CD4-positive, alpha-beta T cell treated with Interleukin-6 for 4 hours (primary cell): ENCODE measurements around the gene IL11.
"Not testable (repeated sequence)": the region's sequence is repeated elsewhere in the genome, so short reads cannot be mapped to it uniquely, and the experiment has no call there.

ENCODE experiments used
- DNase-seq: peaks from one replicate; pipeline ENCODE4 v3.0.0-alpha.2; 2020; ENCODE audit warnings: mixed read lengths

The IL11 gene

DNA sequence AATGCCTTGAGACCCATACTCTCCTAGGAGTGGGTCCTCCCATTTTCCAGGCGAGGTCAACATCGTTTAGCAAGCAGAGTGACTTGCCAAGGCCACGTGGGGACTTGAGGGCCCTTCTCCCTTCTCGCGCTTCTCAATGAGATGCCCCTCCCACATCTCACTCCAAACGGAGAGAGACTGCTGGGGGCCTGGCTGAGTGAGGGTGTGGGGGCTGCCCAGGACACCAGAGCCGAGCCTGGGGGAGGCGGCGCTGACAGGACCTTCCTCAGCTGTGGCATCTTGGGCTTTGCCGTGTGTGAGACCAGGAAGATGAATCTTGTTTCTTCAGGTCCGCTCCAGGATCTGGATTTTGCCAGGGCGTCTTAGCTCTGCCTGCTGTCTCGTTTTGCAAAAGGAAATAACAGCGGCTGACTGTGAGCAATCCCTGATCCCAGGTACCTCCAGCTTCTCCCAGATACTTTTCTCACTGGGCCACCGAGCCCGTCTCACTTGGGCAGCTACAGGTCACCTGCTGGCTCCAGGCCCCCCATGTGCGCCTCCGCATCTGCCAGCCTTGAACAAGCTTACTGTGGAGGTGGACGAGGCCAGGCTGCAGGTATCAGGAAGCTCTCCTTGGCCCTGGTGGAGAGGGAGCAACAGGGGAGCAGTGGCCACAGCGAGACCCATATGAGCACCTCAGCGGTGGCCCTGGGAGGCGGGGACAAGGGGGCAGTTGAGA is 21.8 kb downstream of the IL11 start:
- no peak for DNase-seq

- DNase-seq = no peak
These were observed 22.7 kb downstream of the IL11 start for GRCh38 chr19:55347442-55348009.

- no peak for DNase-seq
These were observed 23.4 kb downstream of the IL11 start for GRCh38 chr19:55346725-55347441.

DNA sequence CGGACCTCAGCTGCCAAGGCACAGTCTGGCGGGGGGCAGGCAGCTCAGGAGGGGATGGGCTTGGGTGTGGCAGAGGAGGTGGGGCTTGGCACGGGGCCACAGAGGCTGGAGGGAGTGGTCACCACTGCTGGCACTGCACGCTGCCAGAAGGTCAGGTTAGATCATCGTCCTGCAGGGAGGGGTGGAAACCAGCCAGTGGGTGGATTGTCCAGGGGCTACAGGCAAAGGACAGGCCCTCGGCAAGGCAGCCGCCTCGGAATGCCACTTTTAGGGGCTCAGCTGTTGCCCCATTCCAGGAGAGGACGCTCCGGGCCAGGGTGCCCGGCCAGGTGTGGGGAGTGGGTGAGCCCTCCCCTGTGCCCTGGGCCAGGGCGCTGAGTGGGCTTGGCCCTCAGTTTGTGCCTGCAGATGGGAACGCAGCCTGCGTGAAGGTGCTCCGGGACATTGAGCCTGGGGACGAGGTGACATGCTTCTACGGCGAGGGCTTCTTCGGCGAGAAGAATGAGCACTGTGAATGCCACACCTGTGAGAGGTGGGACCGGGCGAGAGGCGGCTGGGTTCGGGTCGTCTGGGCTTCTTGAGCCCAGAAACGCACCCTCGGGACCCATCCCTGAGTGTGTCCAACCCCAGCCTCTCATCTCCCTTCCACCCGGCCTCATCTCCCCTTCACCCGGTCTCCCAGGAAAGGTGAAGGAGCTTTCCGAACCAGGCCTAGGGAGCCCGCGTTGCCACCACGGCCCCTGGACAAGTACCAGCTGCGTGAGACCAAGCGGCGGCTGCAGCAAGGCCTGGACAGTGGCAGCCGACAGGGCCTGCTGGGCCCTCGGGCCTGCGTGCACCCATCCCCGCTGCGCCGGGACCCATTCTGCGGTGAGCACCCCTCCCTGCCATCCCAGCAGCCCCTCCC is 24.2 kb downstream of the IL11 start:
- no peak for DNase-seq

DNA sequence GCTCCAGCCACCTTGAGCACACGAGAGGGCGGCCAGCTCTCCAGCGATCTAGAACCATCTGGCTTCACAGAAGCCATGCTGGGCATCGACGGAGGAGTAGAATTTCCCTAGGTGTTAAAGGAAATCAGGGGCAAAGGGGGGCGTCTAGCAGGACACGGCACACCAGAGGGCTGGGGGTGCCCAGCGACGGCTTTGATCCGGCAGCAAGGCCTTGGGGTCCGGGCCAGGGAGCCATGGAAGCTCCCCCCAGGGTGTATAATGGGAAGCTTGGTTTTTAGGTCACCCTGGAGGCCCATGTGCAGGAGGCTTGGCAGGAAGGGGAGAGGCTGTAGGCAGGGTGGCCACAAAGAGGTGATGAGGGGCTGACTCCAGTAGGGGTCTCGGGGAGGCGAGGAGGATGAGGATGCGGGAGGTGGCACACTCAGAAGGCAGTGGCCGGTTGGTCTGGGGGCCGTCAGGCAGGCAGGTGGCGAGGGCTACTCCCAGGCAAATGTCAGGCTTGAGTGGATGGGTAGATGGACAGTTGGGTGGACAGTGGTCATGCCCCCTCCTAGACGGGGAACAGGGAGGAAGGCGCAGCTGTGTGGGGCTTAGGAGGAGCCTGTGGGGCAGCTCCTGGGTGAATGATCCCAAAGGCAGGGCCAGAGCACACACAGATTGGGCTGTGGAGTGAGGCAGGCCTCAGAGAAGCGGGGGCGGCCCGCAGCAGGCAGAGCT is 25.0 kb downstream of the IL11 start:
- DNase-seq = no peak

- DNase-seq = no peak
These were observed 25.8 kb downstream of the IL11 start for GRCh38 chr19:55344444-55344843.

- no peak for DNase-seq
These were observed 28.4 kb downstream of the IL11 start for GRCh38 chr19:55341595-55342531.

DNA sequence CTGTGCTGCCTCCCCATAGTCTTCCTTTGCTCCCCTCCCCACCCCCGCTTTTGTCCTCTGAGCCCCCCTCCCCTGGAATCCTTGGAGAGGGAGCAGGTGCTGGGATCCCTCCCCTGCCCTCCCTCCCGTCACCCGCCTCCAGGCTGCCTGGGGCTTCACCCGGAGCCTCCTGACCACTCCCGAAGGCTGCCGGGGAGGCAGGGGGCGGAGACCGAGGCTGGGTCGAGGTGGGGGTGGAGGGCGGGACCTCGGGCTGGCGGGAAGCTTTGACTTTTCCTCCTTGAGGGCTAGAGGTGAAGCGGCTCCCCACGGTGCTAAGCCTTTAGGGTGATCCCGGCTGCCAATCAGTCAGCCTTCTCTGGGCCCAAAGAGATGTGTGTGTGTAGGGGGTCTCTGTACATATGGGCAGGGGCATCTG is 29.1 kb downstream of the IL11 start:
- peak; percentile 67 for DNase-seq

DNA sequence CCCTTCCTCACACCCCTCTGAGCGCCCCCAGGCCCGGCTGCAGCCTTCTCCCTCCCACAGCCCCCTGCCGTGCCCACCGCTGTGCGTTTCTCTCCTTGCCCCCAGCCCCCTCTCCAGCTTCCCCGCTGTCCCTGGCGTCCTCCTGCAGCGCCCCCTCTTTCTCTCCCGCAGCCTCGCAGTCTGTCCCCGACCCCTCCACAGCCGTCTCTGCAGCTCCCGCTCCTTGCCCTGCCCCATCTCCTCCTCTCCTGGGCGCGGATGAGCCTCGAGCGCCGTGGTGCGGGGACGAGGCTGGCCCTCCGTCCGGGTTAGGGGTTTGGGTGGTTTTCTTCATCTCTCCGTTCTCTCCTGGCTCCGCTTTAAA is 29.5 kb downstream of the IL11 start:
- DNase-seq = peak; percentile 20

DNA sequence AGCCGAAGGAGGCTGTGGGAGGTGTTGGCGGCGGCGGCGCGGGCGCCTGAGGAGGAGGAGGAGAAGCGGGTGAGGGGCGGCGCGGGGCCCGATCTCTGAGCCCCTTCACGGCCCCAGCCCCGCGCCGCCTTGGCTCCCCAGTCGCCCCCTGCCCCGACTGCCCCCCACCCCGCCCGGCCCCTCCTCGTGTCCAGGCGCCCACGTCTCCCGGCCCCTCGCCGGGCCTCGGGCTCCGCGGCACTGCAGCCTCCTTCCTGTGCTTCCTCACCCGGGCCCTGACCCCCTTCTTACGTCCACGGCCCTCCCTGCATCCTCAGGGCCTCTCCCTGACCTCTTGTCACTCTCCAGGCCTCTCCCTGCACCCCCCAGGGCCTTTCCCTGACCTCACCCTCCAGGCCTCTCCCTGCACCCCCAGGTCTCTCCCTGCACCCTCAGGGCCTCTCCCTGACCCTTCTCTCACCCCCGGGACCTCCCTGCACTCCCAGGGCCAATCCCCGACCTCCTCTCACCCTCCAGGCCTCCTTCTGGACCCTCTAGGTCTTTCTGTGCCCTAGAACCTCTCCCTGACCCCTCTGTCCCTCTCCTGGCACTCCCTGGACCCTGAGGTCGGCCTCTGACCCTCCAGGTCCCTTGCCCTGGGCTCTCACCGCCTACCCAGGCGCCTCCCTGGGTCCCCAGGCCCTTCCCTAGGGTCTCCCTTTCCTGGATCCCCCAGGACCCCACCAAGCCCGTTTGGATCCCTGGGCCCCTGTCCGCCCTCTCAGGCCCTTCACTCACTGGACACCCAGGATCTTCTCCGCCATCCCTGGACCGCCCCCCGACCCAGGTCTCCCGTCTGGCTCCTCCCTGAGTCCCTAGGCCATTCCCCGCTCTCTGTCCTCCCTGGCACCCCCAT is 30.1 kb downstream of the IL11 start:
- no peak for DNase-seq

GRCh38 chr19:55339105-55339888 is 31.0 kb downstream of the IL11 start, which contains the start of gene KMT5C:
Gene KMT5C (plus strand): TSS chr19:55339876. CDS start chr19:55341937, 2,061 bp downstream.
- peak; percentile 100 for DNase-seq

- no peak for DNase-seq
These were observed 34.2 kb downstream of the IL11 start for GRCh38 chr19:55336101-55336500.

- DNase-seq = no peak
These were observed 36.4 kb downstream of the IL11 start for GRCh38 chr19:55333870-55334269.

- not testable (repeated sequence) for DNase-seq
These were observed 40.5 kb downstream of the IL11 start for GRCh38 chr19:55329791-55330190.

DNA sequence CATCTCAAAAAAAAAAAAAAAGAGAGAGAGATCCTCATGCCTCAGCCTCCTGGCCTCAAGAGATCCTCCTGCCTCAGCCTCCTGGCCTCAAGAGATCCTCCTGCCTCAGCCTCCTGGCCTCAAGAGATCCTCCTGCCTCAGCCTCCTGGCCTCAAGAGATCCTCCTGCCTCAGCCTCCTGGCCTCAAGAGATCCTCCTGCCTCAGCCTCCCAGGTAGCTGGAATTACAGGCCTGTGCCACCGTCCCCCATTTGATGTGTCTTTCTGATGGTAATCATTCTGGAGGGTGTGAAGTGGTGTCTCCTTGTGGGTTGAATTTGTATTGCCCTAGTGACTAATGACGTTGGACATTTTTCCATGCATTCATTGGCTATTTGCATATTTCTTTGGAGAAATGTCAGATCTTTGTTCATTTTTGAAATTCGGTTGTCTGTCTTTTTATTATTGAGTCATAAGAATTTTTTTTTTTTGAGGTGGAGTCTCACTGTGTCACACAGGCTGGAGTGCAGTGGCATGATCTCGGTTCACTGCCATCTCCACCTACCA is 41.4 kb downstream of the IL11 start:
- DNase-seq = not testable (repeated sequence)

- DNase-seq = no peak
These were observed 45.1 kb downstream of the IL11 start, which contains the start of gene TMEM150B for GRCh38 chr19:55325172-55325571. Gene TMEM150B (minus strand): TSS chr19:55325341. CDS start chr19:55321036, 4,305 bp downstream.

DNA sequence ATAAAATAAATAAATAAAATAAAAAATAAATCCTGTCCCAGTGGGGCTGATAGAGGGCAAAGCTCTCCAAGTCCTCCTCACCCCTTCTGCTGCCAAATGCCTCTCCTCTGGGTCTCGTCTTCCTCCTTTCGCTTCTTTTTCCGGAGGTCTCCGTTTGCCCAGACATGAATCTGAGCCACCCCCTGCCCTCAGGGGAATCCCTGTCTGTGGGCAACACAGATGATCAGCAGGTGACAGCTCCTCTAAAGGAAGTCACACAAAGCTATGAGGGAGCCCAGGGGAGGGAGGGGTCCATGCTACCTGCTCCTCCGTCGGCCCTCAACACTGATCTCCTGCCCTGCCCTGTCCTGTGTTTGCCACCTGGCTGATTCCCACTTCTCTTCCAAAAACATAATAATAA is 45.6 kb downstream of the IL11 start:
- no peak for DNase-seq

GRCh38 chr19:55322204-55322885 is 47.9 kb downstream of the IL11 start:
- DNase-seq = no peak
